H7 (cell line): ENCODE data around the gene PMEL. TPM values are rescaled to one million over a fixed set of nuclear protein-coding genes. Genes with fewer than 3 reads are reported as not detected.
"Not testable (repeated sequence)": the region's sequence is repeated elsewhere in the genome, so short reads cannot be mapped to it uniquely, and the experiment has no call there.

Experiments
- DNase-seq: peaks from one replicate; pipeline ENCODE4 v3.0.0; 2012
- H3K27me3 ChIP-seq: 2 replicates; pipeline ENCODE4 v1.6.0; 2011; ENCODE audit warnings: mild to moderate bottlenecking, low read length; ENCODE audit not compliant: control insufficient read depth, insufficient read depth
- H3K36me3 ChIP-seq: replicated peaks from 2 replicates; pipeline ENCODE4 v1.5.1; 2011; ENCODE audit warnings: low read length; ENCODE audit not compliant: control insufficient read depth, insufficient read depth
- H3K4me3 ChIP-seq: 2 replicates; pipeline ENCODE4 v1.5.1; 2011; ENCODE audit warnings: low read depth, mild to moderate bottlenecking, control low read depth, low read length, moderate library complexity; ENCODE audit not compliant: insufficient read depth
- total RNA-seq: library from RNA; depleted of rRNA; stranded (reverse); fragments of >200 nt; shearing (Covaris generic); gene quantifications from 2 replicates; pipeline ENCODE4 v1.2.3, GENCODE V29; 2014; rRNA removed

PMEL gene
- total RNA-seq: 28.4 and 38.1 TPM in 2 replicates

DNA sequence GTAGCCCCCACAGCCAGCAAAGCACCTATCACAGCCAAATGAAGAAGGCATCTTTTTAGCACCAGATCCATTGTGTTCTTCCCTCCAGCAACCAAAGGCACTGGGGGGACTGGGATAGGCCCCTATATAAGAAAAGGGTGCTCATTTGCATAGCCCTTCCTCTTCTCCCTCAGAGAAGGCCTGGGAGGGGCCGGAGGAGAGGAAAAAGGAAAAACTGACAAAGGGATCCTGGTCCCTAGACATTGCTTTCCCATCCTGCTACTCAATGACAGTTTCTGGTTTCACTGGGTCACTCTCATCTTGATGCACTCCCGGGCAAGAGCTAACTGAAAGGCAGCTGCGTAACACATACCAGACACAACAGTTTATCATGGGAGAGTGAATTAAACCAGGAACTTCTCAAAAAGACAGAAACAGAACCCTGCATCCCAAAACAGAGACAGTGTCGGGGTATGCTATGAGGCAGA lies at the start of gene PMEL:
Gene PMEL, minus strand, starts transcription at position 102 of the 467 bp plus-strand sequence. Its CDS starts 31 bp downstream, at position 71.
- Histone ChIP-seq H3K27me3 (no peaks in the 10 kb centered on the region), H3K36me3 (peaks cover 8% of the 10 kb centered on the region), H3K4me3 (peak within 1 kb of the TSS; percentile 55)
- DNase-seq: peak; percentile 81

DNA sequence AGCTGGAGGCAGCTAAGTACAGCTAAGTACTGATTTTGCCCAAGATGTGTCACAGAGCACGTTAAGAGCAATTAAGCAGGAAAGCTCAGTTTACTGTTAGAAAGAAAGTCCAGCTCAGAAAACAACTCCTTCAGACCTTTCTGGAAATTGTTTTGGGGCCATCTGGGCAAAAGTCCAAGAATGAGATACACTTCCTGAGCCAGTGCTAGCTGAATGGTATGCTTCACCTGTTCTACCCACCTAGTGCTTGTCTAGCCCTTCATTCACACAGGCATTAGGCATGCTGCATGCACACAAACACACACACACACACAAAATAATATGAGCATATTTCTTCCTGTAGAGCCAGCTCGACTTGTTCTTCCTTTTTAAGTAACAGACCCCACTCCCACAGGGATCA lies 48.4 kb upstream of the PMEL start:
- H3K36me3 ChIP-seq: no peaks in the 10 kb centered on the region; the same call in 1 of the 2 replicates
- H3K27me3 ChIP-seq: no peaks in the 10 kb centered on the region
- no peak for DNase-seq
- H3K4me3 ChIP-seq: no peak overlapping the region

DNA sequence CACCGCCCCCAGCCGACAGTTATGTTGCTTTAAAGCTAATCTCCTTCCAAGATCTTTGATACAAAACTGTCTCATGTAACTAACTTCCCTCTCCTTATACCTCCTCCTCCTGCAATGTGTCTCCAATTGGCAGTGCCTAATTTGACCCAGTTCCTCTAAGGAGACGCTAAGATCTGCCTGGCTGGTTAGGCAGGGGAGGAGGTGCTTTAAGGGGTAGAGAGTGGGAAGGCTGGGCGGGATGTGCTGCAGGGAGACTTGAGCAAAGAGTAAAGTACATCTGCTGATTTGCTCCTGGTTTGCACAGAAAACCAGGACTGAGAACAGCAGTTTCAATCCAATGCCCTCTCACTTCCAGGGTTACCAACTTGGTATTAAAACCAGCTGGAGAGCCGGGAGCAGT lies 47.6 kb upstream of the PMEL start:
- no peaks in the 10 kb centered on the region for H3K27me3 ChIP-seq
- H3K4me3 ChIP-seq: no peak overlapping the region
- no peak for DNase-seq
- no peaks in the 10 kb centered on the region for H3K36me3 ChIP-seq

DNA sequence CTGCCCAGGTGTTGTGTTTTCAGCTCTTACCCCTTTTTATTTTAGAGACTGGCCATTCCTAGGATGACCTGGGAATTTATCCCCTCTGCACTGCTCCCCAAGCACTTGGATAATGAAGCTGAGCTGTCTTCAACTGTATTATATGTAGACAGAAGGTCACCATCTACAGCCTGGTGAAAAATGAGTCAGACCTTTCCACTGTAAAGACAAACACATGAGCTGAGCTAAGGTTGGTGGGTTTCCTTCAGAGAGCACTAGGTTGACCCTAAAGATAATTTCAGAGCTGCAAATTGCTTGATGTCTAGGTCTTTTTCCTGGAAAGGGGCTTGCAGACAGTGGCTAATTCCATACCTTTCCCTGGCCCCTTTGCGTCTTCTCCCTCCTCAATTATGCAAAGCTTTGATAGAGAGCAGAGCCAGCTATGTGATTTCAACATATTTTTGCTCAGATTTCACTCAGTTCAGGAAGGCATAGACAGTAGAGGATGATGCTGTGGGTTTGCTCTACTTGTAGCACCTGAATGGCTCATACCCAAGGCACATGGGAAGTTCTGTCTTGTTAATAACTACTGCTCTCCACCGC lies 45.8 kb upstream of the PMEL start:
- Histone ChIP-seq H3K36me3 (no peaks in the 10 kb centered on the region), H3K27me3 (no peaks in the 10 kb centered on the region), H3K4me3 (no peak overlapping the region)
- no peak for DNase-seq

DNA sequence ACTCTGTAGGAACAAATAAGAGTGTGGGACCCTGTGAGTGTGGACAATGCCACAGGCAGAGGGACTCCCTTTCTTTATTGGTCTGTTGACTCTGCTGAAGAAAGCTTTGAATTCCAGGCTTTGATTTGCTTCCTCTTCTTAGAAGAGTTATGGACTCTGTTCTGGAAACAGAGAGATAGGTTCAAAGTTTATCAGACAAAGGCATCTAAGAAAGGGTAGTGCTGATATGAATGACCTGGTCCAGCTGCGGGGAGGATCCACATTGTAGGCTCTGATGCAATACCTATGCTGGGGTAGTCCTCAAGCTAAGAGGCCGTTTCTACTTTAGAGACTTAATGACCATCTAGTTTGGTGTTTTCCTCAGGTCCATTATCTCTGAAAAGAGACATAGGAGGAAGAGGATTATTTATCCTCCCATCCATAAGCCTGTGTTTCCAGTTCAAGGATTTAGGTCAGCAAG lies 44.3 kb upstream of the PMEL start:
- DNase-seq: no peak
- Histone ChIP-seq H3K27me3 (no peaks in the 10 kb centered on the region), H3K36me3 (no peaks in the 10 kb centered on the region), H3K4me3 (no peak overlapping the region)

DNA sequence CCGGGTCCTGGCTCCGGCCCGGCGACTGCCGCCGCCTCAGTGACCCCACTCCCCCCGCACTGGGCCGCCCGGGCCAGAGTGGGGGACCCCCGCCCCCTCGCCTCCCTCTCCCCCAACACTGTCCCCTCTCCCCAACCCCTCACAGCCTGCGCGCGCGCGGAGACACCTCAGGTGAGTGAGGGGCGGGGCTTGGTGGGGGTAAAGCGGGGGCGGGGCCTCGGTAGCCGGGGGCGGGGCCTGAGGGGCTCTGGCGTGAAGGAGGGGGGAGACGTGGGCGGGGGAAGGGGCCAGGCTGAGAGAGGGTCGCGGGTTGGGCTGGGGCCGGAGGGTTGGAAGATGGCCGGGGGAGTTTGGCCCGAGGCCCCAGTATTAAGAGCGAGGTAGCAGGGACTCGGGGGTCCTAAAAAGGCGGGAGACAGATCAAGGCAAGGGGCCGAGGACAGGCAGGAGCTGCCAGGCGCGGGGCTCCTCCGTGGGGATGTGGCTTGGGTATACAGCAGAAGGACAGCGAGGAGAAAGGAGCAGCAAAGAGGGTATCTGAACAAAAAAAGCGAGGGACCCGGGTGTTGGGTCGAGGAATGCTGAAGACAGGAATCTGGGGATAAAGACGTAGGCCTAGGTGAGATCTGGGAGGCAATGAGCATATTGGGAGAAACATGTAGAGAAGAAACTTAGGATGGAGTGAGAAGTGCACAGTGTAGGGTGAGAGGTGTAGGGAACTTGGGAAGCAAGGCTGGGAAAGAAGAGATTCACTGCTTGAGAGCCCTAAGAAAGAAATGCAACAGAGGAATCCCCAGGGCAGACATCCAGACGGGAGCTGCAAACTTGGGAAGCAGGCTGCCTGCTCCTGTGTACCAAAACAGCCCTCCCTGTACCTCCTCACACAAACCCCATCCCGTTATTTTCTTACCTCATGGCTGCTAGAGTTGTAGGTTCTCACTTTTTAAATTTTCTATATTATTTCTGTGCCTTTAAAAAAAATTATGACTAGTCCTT lies 42.0 kb upstream of the PMEL start:
- peak; percentile 100 for DNase-seq

DNA sequence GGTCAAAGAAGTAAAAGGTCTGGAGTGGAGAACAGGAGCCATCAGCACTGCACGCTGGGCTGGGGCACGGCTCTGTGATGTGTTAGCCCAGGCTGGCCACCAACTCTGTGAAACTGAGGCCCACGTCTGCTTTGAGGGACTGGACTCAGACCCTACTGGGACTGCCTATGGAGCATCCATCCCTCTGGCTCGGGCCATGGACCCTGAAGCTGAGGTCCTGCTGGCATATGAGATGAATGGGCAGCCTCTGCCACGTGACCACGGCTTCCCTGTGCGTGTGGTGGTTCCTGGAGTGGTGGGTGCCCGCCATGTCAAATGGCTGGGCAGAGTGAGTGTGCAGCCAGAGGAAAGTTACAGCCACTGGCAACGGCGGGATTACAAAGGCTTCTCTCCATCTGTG lies 38.4 kb upstream of the PMEL start:
- Histone ChIP-seq H3K27me3 (no peaks in the 10 kb centered on the region), H3K36me3 (peaks cover 6% of the 10 kb centered on the region), H3K4me3 (no peak overlapping the region)
- no peak for DNase-seq

More for the DNA sequence above, 42.0 kb upstream of the PMEL start:
- H3K4me3 ChIP-seq: peak overlapping the region; percentile 64
- no peaks in the 10 kb centered on the region for H3K27me3 ChIP-seq
- peaks cover 4% of the 10 kb centered on the region for H3K36me3 ChIP-seq

DNA sequence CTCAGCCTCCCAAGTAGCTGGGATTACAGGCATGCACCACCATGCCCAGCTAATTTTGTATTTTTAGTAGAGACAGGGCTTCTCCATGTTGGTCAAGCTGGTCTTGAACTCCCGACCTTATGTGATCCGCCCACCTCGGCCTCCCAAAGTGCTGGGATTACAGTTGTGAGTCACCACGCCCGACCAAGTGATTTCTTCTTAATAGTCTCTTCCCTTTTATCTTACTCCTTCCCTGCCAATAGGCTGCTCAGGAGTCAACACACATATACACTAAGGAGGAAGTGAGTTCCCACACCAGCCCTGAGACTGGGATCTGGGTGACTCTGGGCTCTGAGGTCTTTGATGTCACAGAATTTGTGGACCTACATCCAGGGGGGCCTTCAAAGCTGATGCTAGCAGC lies 37.5 kb upstream of the PMEL start:
- not testable (repeated sequence) for DNase-seq, H3K4me3 ChIP-seq, H3K27me3 ChIP-seq, H3K36me3 ChIP-seq

DNA sequence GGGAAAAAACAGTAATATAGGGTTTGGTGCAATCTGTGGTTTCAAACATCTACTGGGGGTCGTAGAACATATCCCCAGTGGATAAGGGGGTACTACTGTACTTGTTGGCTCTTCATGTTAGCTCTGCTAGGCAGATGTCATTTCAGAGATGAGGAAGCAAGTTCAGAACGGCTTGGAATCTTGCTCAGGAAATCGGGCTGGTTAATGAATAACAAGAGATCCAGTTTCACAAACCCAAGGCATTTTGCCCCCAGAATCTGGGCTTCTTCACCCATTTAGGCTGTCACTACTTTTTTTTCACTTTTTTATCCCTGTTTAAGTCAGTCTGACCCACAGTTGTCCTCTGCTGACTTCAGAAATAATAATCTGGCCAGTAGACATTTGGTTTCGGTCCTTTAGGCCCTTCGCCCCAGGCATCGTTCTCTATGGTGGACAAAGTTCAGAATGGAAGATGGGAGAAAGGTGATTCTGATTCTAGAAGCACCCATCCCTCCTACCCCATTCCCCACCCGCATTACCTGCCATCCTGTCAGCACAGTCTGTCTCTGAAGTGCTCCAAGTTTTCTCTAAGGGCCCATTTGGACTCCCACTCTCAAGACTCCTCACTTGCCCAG lies 35.8 kb upstream of the PMEL start:
- Histone ChIP-seq H3K4me3 (no peak overlapping the region), H3K27me3 (no peaks in the 10 kb centered on the region), H3K36me3 (peaks cover 6% of the 10 kb centered on the region)
- no peak for DNase-seq

DNA sequence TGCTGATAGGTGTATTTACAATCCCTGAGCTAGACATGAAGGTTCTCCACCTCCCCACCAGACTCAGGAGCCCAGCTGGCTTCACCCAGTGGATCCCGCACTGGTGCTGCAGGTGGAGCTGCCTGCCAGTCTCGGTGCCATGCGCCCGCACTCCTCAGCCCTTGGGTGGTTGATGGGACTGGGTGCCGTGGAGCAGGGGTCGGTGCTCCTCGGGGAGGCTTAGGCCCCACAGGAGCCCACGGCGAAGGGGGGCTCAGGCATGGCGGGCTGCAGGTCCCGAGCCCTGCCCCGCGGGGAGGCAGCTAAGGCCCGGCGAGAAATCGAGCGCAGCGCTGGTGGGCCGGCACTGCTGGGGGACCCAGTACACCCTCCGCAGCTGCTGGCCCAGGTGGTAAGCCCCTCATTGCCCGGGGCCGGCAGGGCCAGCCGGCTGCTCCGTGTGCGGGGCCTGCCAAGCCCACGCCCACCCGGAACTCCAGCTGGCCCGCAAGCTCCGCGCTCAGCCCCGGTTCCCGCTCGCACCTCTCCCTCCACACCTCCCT lies 34.2 kb upstream of the PMEL start:
- not testable (repeated sequence) for H3K27me3 ChIP-seq, DNase-seq, H3K4me3 ChIP-seq, H3K36me3 ChIP-seq

DNA sequence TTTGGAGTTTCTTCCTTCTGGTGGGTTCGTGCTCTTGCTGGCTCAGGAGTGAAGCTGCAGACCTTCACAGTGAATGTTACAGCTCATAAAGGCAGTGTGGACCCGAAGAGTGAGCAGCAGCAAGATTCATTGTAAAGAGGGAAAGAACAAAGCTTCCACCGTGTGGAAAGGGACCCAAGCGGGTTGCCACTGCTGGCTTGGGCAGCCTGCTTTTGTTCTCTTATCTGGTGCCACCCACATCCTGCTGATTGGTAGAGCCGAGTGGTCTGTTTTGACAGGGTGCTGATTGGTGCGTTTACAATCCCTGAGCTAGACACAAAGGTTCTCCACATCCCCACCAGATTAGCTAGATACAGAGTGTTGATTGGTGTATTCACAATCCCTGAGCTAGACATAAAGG lies 33.7 kb upstream of the PMEL start:
- not testable (repeated sequence) for H3K36me3 ChIP-seq, H3K27me3 ChIP-seq, H3K4me3 ChIP-seq, DNase-seq

DNA sequence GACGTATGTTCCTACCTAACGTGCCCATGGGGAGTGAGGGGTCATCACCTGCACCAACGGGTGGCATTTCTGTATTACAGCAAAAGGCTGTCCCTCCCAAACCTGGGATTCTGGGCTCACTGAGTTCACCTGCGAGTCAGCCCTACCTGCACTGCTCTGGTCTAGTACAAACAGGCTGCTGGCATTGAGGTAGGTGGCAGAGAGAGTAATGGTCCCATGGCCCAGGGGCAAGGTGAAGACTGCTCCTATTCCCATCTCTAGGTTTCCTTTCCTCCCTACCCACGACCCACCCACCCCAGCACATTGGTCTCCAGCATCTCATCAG lies 31.7 kb upstream of the PMEL start:
- DNase-seq: peak; percentile 62
- H3K36me3 ChIP-seq: peaks cover 17% of the 10 kb centered on the region
- peak overlapping the region; percentile 95 for H3K4me3 ChIP-seq
- no peaks in the 10 kb centered on the region for H3K27me3 ChIP-seq

DNA sequence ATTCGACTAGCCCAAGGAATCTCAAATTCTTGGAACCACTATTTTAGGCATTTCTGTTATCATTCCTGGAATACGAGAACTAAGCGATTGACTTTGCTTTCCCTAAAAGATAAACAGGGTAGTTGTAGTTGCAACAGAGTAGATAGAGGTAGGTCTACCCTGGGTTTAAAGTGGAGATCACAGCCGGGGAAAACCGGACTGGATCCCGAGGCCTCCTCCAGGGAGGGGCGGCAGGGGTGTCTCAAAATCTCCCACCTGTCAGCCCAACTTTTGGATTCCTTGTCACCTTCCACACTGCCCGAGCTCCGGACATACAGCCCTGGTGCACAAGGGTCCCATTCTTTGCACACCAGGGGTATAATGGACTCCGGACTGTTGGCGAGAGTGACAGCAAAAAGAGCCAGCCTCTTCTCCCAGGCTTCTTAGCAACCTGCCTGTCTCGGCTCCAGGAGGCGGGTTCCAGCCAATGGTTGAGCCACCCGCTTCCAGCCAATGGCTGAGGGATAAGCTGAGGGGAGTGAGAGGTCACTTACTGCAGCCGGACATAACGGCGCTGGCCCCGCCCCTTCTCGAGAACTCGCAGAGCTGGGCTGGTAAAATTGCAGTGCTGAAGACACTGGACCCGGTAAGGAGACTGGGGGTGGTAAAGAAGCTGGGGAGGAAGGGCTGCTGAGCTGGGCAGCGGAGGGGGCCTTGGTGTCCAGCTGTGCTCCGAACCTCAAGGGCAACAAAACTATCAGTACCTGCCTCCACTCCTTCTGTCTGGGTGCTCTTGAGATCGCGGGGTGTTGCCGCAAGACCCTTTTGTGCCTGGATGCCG lies 31.1 kb upstream of the PMEL start, which contains the start of gene SUOX:
Gene SUOX, plus strand, starts transcription at position 562 of the 820 bp plus-strand sequence. CDS start 4,946 bp downstream, outside the sequence.
- peak within 1 kb of the TSS; percentile 95 for H3K4me3 ChIP-seq
- no peaks in the 10 kb centered on the region for H3K27me3 ChIP-seq
- peak; percentile 97 for DNase-seq

More for the DNA sequence above, 31.1 kb upstream of the PMEL start, which contains the start of gene SUOX:
- peaks cover 22% of the 10 kb centered on the region for H3K36me3 ChIP-seq
